Measurements from ENCODE around the gene P2RY4. TPM values are rescaled to one million over a fixed set of nuclear protein-coding genes. Genes with fewer than 3 reads are reported as not detected.
"Not testable (repeated sequence)": the region's sequence is repeated elsewhere in the genome, so short reads cannot be mapped to it uniquely, and the experiment has no call there.

P2RY4 gene
- polyA plus RNA-seq, 1 donor (not counting 4 experiments of a cell fraction or from before 2014, with no cell fraction given) = not detected

- Histone ChIP-seq H3K4me1 (ENCODE audit: control insufficient read depth, extremely low read depth, insufficient read depth, low read length) (no peaks in the 10 kb centered on the region), H3K4me2 (ENCODE audit: control insufficient read depth, extremely low read depth, insufficient read depth, low read depth, low read length) (no peak overlapping the region), H3K79me2 (ENCODE audit: control insufficient read depth, insufficient read depth, low read length) (no peaks in the 10 kb centered on the region), H3K9ac (ENCODE audit: control insufficient read depth, extremely low read depth, insufficient read depth, low read length) (no peak overlapping the region), H3K36me3 (ENCODE audit: control insufficient read depth in 2 of 2, extremely low read depth in 1 of 2, insufficient read depth in 2 of 2, low read length in 2 of 2) (no peaks in the 10 kb centered on the region), H2AFZ (ENCODE audit: control insufficient read depth, low read length) (no peak overlapping the region), H3K9me3 (ENCODE audit: control insufficient read depth, low read depth, low read length) (no peaks in the 10 kb centered on the region), H3K27me3 (ENCODE audit: control insufficient read depth, extremely low read depth, insufficient read depth, low read length) (no peaks in the 10 kb centered on the region), H3K27ac (ENCODE audit: control insufficient read depth, insufficient read depth, low read length) (no peak overlapping the region), H3K4me3 (ENCODE audit: control insufficient read depth in 2 of 3, extremely low read depth in 1 of 3, insufficient read depth in 2 of 3, low read depth in 1 of 3, low read length in 3 of 3) (no peak overlapping the region), H4K20me1 (ENCODE audit: control insufficient read depth, extremely low read depth, insufficient read depth, low read length) (no peaks in the 10 kb centered on the region), H3K9me1 (ENCODE audit: control insufficient read depth, extremely low read depth, insufficient read depth, low read length) (no peaks in the 10 kb centered on the region)
- FAIRE-seq (no peak), DNase-seq (ENCODE audit: low read depth, low spot score) (no peak)
- no peak for TF ChIP-seq EZH2 (IDR thresholded peaks at IDR 0.05; ENCODE audit: low read length)
- TF ChIP-seq, protein P1, sequence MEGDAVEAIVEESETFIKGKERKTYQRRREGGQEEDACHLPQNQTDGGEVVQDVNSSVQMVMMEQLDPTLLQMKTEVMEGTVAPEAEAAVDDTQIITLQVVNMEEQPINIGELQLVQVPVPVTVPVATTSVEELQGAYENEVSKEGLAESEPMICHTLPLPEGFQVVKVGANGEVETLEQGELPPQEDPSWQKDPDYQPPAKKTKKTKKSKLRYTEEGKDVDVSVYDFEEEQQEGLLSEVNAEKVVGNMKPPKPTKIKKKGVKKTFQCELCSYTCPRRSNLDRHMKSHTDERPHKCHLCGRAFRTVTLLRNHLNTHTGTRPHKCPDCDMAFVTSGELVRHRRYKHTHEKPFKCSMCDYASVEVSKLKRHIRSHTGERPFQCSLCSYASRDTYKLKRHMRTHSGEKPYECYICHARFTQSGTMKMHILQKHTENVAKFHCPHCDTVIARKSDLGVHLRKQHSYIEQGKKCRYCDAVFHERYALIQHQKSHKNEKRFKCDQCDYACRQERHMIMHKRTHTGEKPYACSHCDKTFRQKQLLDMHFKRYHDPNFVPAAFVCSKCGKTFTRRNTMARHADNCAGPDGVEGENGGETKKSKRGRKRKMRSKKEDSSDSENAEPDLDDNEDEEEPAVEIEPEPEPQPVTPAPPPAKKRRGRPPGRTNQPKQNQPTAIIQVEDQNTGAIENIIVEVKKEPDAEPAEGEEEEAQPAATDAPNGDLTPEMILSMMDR (optimal IDR thresholded peaks at IDR 0.05 in 1 of 3, IDR thresholded peaks at IDR 0.05 in 1 of 3, conservative IDR thresholded peaks at IDR 0.05 in 1 of 3; ENCODE audit: extremely low read depth in 1 of 3, insufficient read depth in 2 of 3, low read length in 3 of 3) = no peak
- dilution Hi-C loops (cut with MboI; ENCODE audit: extremely low pct_ligation_motif_present, low sequenced_read_pairs) = no loop called here
Measured at GRCh38 chrX:70247252-70247651, 12.8 kb downstream of the P2RY4 start.

DNA sequence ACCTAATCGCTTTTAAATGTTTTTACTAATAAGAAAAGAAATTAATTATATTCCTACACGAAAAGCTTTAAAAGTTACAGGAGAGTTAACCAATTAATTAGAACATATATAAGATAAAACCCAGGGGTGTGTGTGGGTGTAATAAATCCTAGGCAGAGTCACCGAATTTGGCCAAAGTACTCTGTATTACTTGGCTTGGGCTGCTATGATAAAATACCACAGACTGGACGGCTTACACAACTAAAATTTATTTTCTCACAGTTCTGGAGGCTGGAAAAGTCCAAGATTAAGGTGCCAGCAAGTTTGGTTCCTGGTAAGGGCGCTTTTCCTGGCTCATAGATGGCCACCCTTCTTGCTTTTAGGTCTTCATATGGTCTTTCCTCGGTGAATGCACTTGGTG lies 15.1 kb downstream of the P2RY4 start:
- Histone ChIP-seq H3K9me3 (ENCODE audit: control insufficient read depth, low read depth, low read length) (no peaks in the 10 kb centered on the region), H3K4me2 (ENCODE audit: control insufficient read depth, extremely low read depth, insufficient read depth, low read depth, low read length) (no peak overlapping the region), H3K9me1 (ENCODE audit: control insufficient read depth, extremely low read depth, insufficient read depth, low read length) (no peaks in the 10 kb centered on the region), H3K4me1 (ENCODE audit: control insufficient read depth, extremely low read depth, insufficient read depth, low read length) (no peaks in the 10 kb centered on the region), H3K79me2 (ENCODE audit: control insufficient read depth, insufficient read depth, low read length) (no peaks in the 10 kb centered on the region), H3K4me3 (ENCODE audit: control insufficient read depth in 2 of 3, extremely low read depth in 1 of 3, insufficient read depth in 2 of 3, low read depth in 1 of 3, low read length in 3 of 3) (no peak overlapping the region), H3K27ac (ENCODE audit: control insufficient read depth, insufficient read depth, low read length) (no peak overlapping the region), H4K20me1 (ENCODE audit: control insufficient read depth, extremely low read depth, insufficient read depth, low read length) (no peaks in the 10 kb centered on the region), H3K27me3 (ENCODE audit: control insufficient read depth, extremely low read depth, insufficient read depth, low read length) (no peaks in the 10 kb centered on the region), H3K9ac (ENCODE audit: control insufficient read depth, extremely low read depth, insufficient read depth, low read length) (no peak overlapping the region), H2AFZ (ENCODE audit: control insufficient read depth, low read length) (no peak overlapping the region), H3K36me3 (ENCODE audit: control insufficient read depth in 2 of 2, extremely low read depth in 1 of 2, insufficient read depth in 2 of 2, low read length in 2 of 2) (no peaks in the 10 kb centered on the region)
- FAIRE-seq = no peak
- no peak for DNase-seq (ENCODE audit: low read depth, low spot score)
- dilution Hi-C loops (cut with MboI; ENCODE audit: extremely low pct_ligation_motif_present, low sequenced_read_pairs) = no loop called here
- no peak for TF ChIP-seq EZH2 (IDR thresholded peaks at IDR 0.05; ENCODE audit: low read length)
- TF ChIP-seq, protein P1 (optimal IDR thresholded peaks at IDR 0.05 in 1 of 3, IDR thresholded peaks at IDR 0.05 in 1 of 3, conservative IDR thresholded peaks at IDR 0.05 in 1 of 3; ENCODE audit: extremely low read depth in 1 of 3, insufficient read depth in 2 of 3, low read length in 3 of 3) = no peak

GRCh38 chrX:70243601-70244000 lies 16.4 kb downstream of the P2RY4 start:
- FAIRE-seq; H3K4me2 ChIP-seq (ENCODE audit: control insufficient read depth, extremely low read depth, insufficient read depth, low read depth, low read length); dilution Hi-C loops (cut with MboI; ENCODE audit: extremely low pct_ligation_motif_present, low sequenced_read_pairs); H3K9ac ChIP-seq (ENCODE audit: control insufficient read depth, extremely low read depth, insufficient read depth, low read length); H3K9me3 ChIP-seq (ENCODE audit: control insufficient read depth, low read depth, low read length); H4K20me1 ChIP-seq (ENCODE audit: control insufficient read depth, extremely low read depth, insufficient read depth, low read length); H3K27me3 ChIP-seq (ENCODE audit: control insufficient read depth, extremely low read depth, insufficient read depth, low read length); H3K27ac ChIP-seq (ENCODE audit: control insufficient read depth, insufficient read depth, low read length); H3K9me1 ChIP-seq (ENCODE audit: control insufficient read depth, extremely low read depth, insufficient read depth, low read length); H2AFZ ChIP-seq (ENCODE audit: control insufficient read depth, low read length); H3K79me2 ChIP-seq (ENCODE audit: control insufficient read depth, insufficient read depth, low read length); H3K4me3 ChIP-seq (ENCODE audit: control insufficient read depth in 2 of 3, extremely low read depth in 1 of 3, insufficient read depth in 2 of 3, low read depth in 1 of 3, low read length in 3 of 3); H3K4me1 ChIP-seq (ENCODE audit: control insufficient read depth, extremely low read depth, insufficient read depth, low read length); DNase-seq (ENCODE audit: low read depth, low spot score); H3K36me3 ChIP-seq (ENCODE audit: control insufficient read depth in 2 of 2, extremely low read depth in 1 of 2, insufficient read depth in 2 of 2, low read length in 2 of 2): not testable (repeated sequence)
